K562 (cell line): ENCODE data around the gene HS3ST5. TPM values are rescaled to one million over a fixed set of nuclear protein-coding genes. Genes with fewer than 3 reads are reported as not detected.

Experiments
- ATAC-seq: fragments of 200-7000 bp; cut with Tn5 transposase; 3 replicates; pipeline ENCODE4 v1.9.1; 2020; ENCODE audit warnings: moderate library complexity
- BruUV-seq: library from RNA; stranded (reverse); fragments of 400-500 nt; replicated peaks from 2 replicates; lab custom pipeline; 2021; lab: Mats Ljungman, UMichigan
- CTCF ChIA-PET: fragments of 300-600 bp; formaldehyde crosslinking; extraction: SDS; loops from one replicate; lab custom pipeline; 2021; ENCODE audit warnings: low intra/inter-chr PET ratio; lab: Yijun Ruan, JAX
- POLR2A ChIA-PET: fragments of 300-600, 350-650 bp; sonication (Branson Sonifier 250); formaldehyde crosslinking; extraction: SDS; loops from one replicate; lab custom pipeline; 2021; ENCODE audit warnings: antibody characterized with exemption, inconsistent platforms; lab: Yijun Ruan, JAX
- DNase-seq, 4 experiments: peaks; one replicate each; pipeline versions ENCODE4 v3.0.0 to v3.0.0-alpha.2; 2011 to 2018; ENCODE audit warnings: low spot score in 3 of 4, mixed read lengths in 3 of 4; ENCODE audit errors: extremely low read depth in 1 of 4
- FAIRE-seq: peaks from 2 replicates; lab custom pipeline; 2011; peaks lifted over from hg19 to GRCh38; lab: Jason Lieb, UNC
- H2AFZ ChIP-seq: 2 replicates; pipeline ENCODE4 v1.6.0; 2011; ENCODE audit warnings: low read depth, low read length, control low read depth, inconsistent platforms
- H3K27ac ChIP-seq: fragments of 200-600 bp; 3 replicates; pipeline ENCODE4 v1.8.0; 2011; ENCODE audit warnings: low read depth, mild to moderate bottlenecking, control low read depth, inconsistent platforms, low read length, moderate library complexity, mixed read lengths; ENCODE audit errors: extremely low read depth
- H3K27me3 ChIP-seq, 2 experiments: fragments of 300-600 bp in 1 of 2; 2 replicates in 1 of 2; 3 replicates in 1 of 2; pipeline versions ENCODE4 v1.6.0 to v1.8.0; 2011; ENCODE audit warnings: inconsistent platforms in 2 of 2, low read length in 2 of 2, mild to moderate bottlenecking in 1 of 2, mixed read lengths in 1 of 2, moderate library complexity in 1 of 2; ENCODE audit not compliant: control insufficient read depth in 2 of 2, insufficient read depth in 2 of 2
- H3K36me3 ChIP-seq: fragments of 300-600 bp; 3 replicates; pipeline ENCODE4 v1.8.0; 2011; ENCODE audit warnings: mild to moderate bottlenecking, low read length, inconsistent platforms; ENCODE audit not compliant: control insufficient read depth, insufficient read depth
- H3K4me1 ChIP-seq, 2 experiments: fragments of 200-600 bp in 1 of 2; replicated peaks in 1 of 2; 2 replicates in 1 of 2; 3 replicates in 1 of 2; pipeline versions ENCODE4 v1.5.1 to v1.8.0; 2011; ENCODE audit warnings: inconsistent platforms in 2 of 2, low read length in 2 of 2, mild to moderate bottlenecking in 1 of 2, mixed read lengths in 1 of 2, moderate library complexity in 1 of 2; ENCODE audit not compliant: control insufficient read depth in 2 of 2, insufficient read depth in 2 of 2
- H3K4me2 ChIP-seq: 2 replicates; pipeline ENCODE4 v1.6.1; 2011; ENCODE audit warnings: low read length, control low read depth, inconsistent platforms, mixed read lengths; ENCODE audit not compliant: insufficient read depth
- H3K4me3 ChIP-seq: fragments of 200-600 bp; sonication (generic), shearing (Covaris generic); 2 replicates; pipeline ENCODE4 v1.5.1; 2016; ENCODE audit warnings: control low read depth, inconsistent platforms
- H3K79me2 ChIP-seq: fragments of 200-600 bp; 3 replicates; pipeline ENCODE4 v1.8.0; 2011; ENCODE audit warnings: low read length, inconsistent platforms; ENCODE audit not compliant: control insufficient read depth, insufficient read depth
- H3K9ac ChIP-seq, 2 experiments: 2 replicates each; pipeline versions ENCODE4 v1.6.0 to v1.6.1; 2011; ENCODE audit warnings: low read depth in 2 of 2, low read length in 2 of 2, control low read depth in 1 of 2, inconsistent platforms in 1 of 2, mild to moderate bottlenecking in 1 of 2, mixed read lengths in 1 of 2; ENCODE audit not compliant: insufficient read depth in 1 of 2
- H3K9me1 ChIP-seq: one replicate; pipeline ENCODE4 v1.6.0; 2011; ENCODE audit warnings: inconsistent platforms, mild to moderate bottlenecking, low read length, moderate library complexity; ENCODE audit not compliant: control insufficient read depth, insufficient read depth
- H3K9me3 ChIP-seq: replicated peaks from 2 replicates; pipeline ENCODE4 v1.5.1; 2011; ENCODE audit warnings: low read depth, low read length, inconsistent platforms; ENCODE audit not compliant: control insufficient read depth, insufficient read depth
- H4K20me1 ChIP-seq: replicated peaks from 2 replicates; pipeline ENCODE4 v1.6.1; 2011; ENCODE audit warnings: low read length, inconsistent platforms, mixed read lengths; ENCODE audit not compliant: control insufficient read depth, insufficient read depth
- HNRNPK ChIP-seq: fragments of 200-400 bp; formaldehyde crosslinking; IDR thresholded peaks from one replicate; pipeline ENCODE4 v1.6.1; 2018; ENCODE audit warnings: mild to moderate bottlenecking, low read depth, low read length; ENCODE audit not compliant: poor library complexity, severe bottlenecking
- NFE2 ChIP-seq: IDR thresholded peaks from 2 replicates; pipeline ENCODE4 v1.6.1; 2014; ENCODE audit warnings: antibody characterized with exemption, low read depth
- SRSF7 ChIP-seq: fragments of 200-400 bp; formaldehyde crosslinking; optimal IDR thresholded peaks from 2 replicates; pipeline ENCODE3; 2017; ENCODE audit warnings: mild to moderate bottlenecking, low read depth, low read length
- TAF15 ChIP-seq: fragments of 200-400 bp; formaldehyde crosslinking; IDR thresholded peaks from 2 replicates; pipeline ENCODE4 v1.6.1; 2017; ENCODE audit warnings: mild to moderate bottlenecking, low read depth, low read length, moderate library complexity
- TAF7 ChIP-seq: fragments of 450-650 bp; IDR thresholded peaks from 2 replicates; pipeline ENCODE4 v1.6.1; 2016; ENCODE audit warnings: missing genetic modification characterization, missing compliant biosample characterization
- TFAM ChIP-seq: fragments of 250-450 bp; sonication (Bioruptor Pico); conservative IDR thresholded peaks from 2 replicates; pipeline ENCODE4 v1.5.0; 2021; ENCODE audit warnings: mild to moderate bottlenecking, moderate library complexity
- ZNF77 ChIP-seq: fragments of 250-450 bp; sonication (Bioruptor Pico); IDR thresholded peaks from 2 replicates; pipeline ENCODE4 v1.5.0; 2020
- WGBS: fragments of 100-300 bp; shearing (Covaris generic); methylation state at CpG from one replicate; pipeline ENCODE4 v1.1.6; 2016; ENCODE audit warnings: low coverage, mixed read lengths; ENCODE audit not compliant: insufficient coverage; ENCODE audit errors: missing lambda C conversion rate; 5-methylcytosine and 5-hydroxymethylcytosine counted together
- in situ Hi-C: fragments of 300-500 bp; cut with MboI; formaldehyde crosslinking; loops from 4 replicates; pipeline ENCODE4 v1.15.0; 2018; ENCODE audit warnings: inconsistent platforms, mixed read lengths
- intact Hi-C: fragments of 100-400 bp; cut with micrococcal nuclease; formaldehyde crosslinking; loops from 2 replicates; pipeline ENCODE4 v1.14.2; 2022
- polyA plus RNA-seq, 8 experiments: library from polyadenylated mRNA; depleted of rRNA in 4 of 8; stranded (reverse) in 5 of 8; unstranded in 3 of 8; fragments of >200 nt; fragmentation: Nextera tagmentation in 2 of 8; fragmentation: Illumina TruSeq in 1 of 8; extraction: Ambion mirVana in 2 of 8; extraction: Trizol in 1 of 8; gene quantifications; 2 replicates each; pipeline versions ENCODE4 v1.2.1 to v1.2.3, GENCODE V29; 2011 to 2014; ENCODE audit warnings: inconsistent platforms in 1 of 8, missing spikeins in 1 of 8
- total RNA-seq, 7 experiments: library from RNA; depleted of rRNA in 6 of 7; stranded (reverse); fragments of >200 nt in 6 of 7; fragmentation: Illumina TruSeq in 2 of 7; extraction: Trizol in 2 of 7; gene quantifications; 2 replicates each; pipeline versions ENCODE4 v1.2.1 to v1.2.3, GENCODE V29; 2011 to 2021; ENCODE audit warnings: low replicate concordance in 1 of 7
- TF ChIP-seq, protein P1 (sequence below), 2 experiments: fragments of 200-800 bp in 1 of 2; sonication (Bioruptor generic) in 1 of 2; sonication (generic) in 1 of 2; formaldehyde crosslinking in 1 of 2; IDR thresholded peaks in 1 of 2; conservative IDR thresholded peaks in 1 of 2; 2 replicates each; pipeline versions ENCODE4 v1.5.0 to v1.6.1; 2016 to 2020; ENCODE audit warnings: missing compliant biosample characterization in 1 of 2, missing genetic modification characterization in 1 of 2, missing genetic modification reagents in 1 of 2
- TF ChIP-seq, protein P2 (sequence below): fragments of 250-450 bp; sonication (Bioruptor Pico); IDR thresholded peaks from 2 replicates; pipeline ENCODE4 v1.4.0; 2020
- TF ChIP-seq, protein P3 (sequence below): sonication (generic); formaldehyde crosslinking; IDR thresholded peaks from 2 replicates; pipeline ENCODE4 v1.4.0; 2020; ENCODE audit warnings: mild to moderate bottlenecking, missing genetic modification reagents

Gene HS3ST5
- total and polyA plus RNA-seq, 9 of the 15 experiments (the other 6 are each of a cell fraction or from before 2014, with no cell fraction given) = not detected

DNA sequence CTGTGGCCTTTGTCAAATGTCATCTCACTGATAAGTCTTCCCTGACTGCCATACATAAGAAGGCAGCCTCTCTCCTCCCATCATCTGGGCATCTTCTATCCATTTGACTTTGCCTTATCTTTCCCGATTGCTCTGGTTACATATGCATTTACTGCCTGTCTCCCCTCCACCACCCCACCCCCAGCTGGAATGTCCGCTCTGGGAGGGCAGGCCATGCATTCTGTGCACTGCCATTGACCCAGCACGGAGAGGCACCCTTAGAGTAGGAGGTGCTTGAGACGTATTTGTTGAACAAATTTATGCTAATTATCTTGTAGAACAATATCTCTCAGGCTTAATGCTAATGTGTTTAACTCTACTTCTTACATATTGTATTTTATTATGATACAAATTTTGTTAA, 188.0 kb downstream of the HS3ST5 start (continued):
- TF ChIP-seq, protein P1, sequence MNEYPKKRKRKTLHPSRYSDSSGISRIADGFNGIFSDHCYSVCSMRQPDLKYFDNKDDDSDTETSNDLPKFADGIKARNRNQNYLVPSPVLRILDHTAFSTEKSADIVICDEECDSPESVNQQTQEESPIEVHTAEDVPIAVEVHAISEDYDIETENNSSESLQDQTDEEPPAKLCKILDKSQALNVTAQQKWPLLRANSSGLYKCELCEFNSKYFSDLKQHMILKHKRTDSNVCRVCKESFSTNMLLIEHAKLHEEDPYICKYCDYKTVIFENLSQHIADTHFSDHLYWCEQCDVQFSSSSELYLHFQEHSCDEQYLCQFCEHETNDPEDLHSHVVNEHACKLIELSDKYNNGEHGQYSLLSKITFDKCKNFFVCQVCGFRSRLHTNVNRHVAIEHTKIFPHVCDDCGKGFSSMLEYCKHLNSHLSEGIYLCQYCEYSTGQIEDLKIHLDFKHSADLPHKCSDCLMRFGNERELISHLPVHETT (CRISPR knock-in tag; conservative IDR thresholded peaks at IDR 0.05 in 1 of 2, IDR thresholded peaks at IDR 0.05 in 1 of 2) = no peak
- TF ChIP-seq TFAM (CRISPR knock-in tag) = no peak
- no peak for TF ChIP-seq SRSF7
- TF ChIP-seq TAF15 = no peak
- no peak for TF ChIP-seq TAF7

GRCh38 chr6:114153448-114153847, 189.4 kb downstream of the HS3ST5 start:
- CTCF ChIA-PET = no interaction called here
- in situ Hi-C loops = no loop called here
- TF ChIP-seq ZNF77 (CRISPR knock-in tag) (no peak), NFE2 (no peak), HNRNPK (no peak)
- TF ChIP-seq, protein P2, sequence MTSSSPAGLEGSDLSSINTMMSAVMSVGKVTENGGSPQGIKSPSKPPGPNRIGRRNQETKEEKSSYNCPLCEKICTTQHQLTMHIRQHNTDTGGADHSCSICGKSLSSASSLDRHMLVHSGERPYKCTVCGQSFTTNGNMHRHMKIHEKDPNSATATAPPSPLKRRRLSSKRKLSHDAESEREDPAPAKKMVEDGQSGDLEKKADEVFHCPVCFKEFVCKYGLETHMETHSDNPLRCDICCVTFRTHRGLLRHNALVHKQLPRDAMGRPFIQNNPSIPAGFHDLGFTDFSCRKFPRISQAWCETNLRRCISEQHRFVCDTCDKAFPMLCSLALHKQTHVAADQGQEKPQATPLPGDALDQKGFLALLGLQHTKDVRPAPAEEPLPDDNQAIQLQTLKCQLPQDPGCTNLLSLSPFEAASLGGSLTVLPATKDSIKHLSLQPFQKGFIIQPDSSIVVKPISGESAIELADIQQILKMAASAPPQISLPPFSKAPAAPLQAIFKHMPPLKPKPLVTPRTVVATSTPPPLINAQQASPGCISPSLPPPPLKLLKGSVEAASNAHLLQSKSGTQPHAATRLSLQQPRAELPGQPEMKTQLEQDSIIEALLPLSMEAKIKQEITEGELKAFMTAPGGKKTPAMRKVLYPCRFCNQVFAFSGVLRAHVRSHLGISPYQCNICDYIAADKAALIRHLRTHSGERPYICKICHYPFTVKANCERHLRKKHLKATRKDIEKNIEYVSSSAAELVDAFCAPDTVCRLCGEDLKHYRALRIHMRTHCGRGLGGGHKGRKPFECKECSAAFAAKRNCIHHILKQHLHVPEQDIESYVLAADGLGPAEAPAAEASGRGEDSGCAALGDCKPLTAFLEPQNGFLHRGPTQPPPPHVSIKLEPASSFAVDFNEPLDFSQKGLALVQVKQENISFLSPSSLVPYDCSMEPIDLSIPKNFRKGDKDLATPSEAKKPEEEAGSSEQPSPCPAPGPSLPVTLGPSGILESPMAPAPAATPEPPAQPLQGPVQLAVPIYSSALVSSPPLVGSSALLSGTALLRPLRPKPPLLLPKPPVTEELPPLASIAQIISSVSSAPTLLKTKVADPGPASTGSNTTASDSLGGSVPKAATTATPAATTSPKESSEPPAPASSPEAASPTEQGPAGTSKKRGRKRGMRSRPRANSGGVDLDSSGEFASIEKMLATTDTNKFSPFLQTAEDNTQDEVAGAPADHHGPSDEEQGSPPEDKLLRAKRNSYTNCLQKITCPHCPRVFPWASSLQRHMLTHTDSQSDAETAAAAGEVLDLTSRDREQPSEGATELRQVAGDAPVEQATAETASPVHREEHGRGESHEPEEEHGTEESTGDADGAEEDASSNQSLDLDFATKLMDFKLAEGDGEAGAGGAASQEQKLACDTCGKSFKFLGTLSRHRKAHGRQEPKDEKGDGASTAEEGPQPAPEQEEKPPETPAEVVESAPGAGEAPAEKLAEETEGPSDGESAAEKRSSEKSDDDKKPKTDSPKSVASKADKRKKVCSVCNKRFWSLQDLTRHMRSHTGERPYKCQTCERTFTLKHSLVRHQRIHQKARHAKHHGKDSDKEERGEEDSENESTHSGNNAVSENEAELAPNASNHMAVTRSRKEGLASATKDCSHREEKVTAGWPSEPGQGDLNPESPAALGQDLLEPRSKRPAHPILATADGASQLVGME (CRISPR knock-in tag) = no peak
- TF ChIP-seq, protein P3, sequence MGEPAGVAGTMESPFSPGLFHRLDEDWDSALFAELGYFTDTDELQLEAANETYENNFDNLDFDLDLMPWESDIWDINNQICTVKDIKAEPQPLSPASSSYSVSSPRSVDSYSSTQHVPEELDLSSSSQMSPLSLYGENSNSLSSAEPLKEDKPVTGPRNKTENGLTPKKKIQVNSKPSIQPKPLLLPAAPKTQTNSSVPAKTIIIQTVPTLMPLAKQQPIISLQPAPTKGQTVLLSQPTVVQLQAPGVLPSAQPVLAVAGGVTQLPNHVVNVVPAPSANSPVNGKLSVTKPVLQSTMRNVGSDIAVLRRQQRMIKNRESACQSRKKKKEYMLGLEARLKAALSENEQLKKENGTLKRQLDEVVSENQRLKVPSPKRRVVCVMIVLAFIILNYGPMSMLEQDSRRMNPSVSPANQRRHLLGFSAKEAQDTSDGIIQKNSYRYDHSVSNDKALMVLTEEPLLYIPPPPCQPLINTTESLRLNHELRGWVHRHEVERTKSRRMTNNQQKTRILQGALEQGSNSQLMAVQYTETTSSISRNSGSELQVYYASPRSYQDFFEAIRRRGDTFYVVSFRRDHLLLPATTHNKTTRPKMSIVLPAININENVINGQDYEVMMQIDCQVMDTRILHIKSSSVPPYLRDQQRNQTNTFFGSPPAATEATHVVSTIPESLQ (CRISPR knock-in tag) = no peak

More at GRCh38 chr6:114153448-114153847, 189.4 kb downstream of the HS3ST5 start:
- POLR2A ChIA-PET = no interaction called here
- H3K4me3 ChIP-seq = no peak overlapping the region
- no peak overlapping the region for H3K27ac ChIP-seq
- H3K36me3 ChIP-seq = no peaks in the 10 kb centered on the region
- no peaks in the 10 kb centered on the region for H4K20me1 ChIP-seq
- FAIRE-seq (no peak), DNase-seq (no peak), ATAC-seq (no peak)
- no peak overlapping the region for H3K4me2 ChIP-seq
- no peaks in the 10 kb centered on the region for H3K27me3 ChIP-seq
- H3K9me3 ChIP-seq = no peaks in the 10 kb centered on the region
- no TSS peak for BruUV-seq
- H3K4me1 ChIP-seq = no peaks in the 10 kb centered on the region
- WGBS = 3% methylated on average over 3 of the region's 3 CpGs
- H3K9me1 ChIP-seq = no peaks in the 10 kb centered on the region
- H3K79me2 ChIP-seq = no peaks in the 10 kb centered on the region
- no peak overlapping the region for H3K9ac ChIP-seq
- intact Hi-C loops = no loop called here
- no peak overlapping the region for H2AFZ ChIP-seq
